PC-3 (cell line): ENCODE data around the gene CPSF4. TPM values are rescaled to one million over a fixed set of nuclear protein-coding genes. Genes with fewer than 3 reads are reported as not detected.

Source experiments
- ATAC-seq: fragments of 200-7000 bp; cut with Tn5 transposase; 2 replicates; pipeline ENCODE4 v1.9.1; 2020; ENCODE audit warnings: mild to moderate bottlenecking, moderate library complexity
- BruUV-seq: library from RNA; stranded (reverse); fragments of 400-500 nt; replicated peaks from 2 replicates; lab custom pipeline; 2021; lab: Mats Ljungman, UMichigan
- CTCF ChIA-PET: fragments of 300-600 bp; sonication (Branson Sonifier 250); formaldehyde crosslinking; loops from one replicate; lab custom pipeline; 2022; ENCODE audit warnings: antibody characterized with exemption; lab: Charles Lee
- POLR2A ChIA-PET: fragments of 300-600 bp; sonication (Branson Sonifier 250); formaldehyde crosslinking; loops from one replicate; lab custom pipeline; 2022; ENCODE audit warnings: antibody characterized with exemption; ENCODE audit not compliant: unreplicated experiment; lab: Charles Lee
- DNase-seq: peaks from one replicate; pipeline ENCODE4 v3.0.0-alpha.2; 2015
- H2AFZ ChIP-seq: fragments of 300-600 bp; sonication (generic); 2 replicates; pipeline ENCODE4 v1.6.0; 2016; ENCODE audit warnings: antibody characterized with exemption, low read length
- H3F3A ChIP-seq: fragments of 300-600 bp; sonication (generic); one replicate; pipeline ENCODE4 v1.6.0; 2017; ENCODE audit warnings: antibody characterized with exemption, low read length, control low read depth, mild to moderate bottlenecking; ENCODE audit not compliant: unreplicated experiment
- H3K27ac ChIP-seq: fragments of 300-600 bp; sonication (generic); 2 replicates; pipeline ENCODE4 v1.5.1; 2016; ENCODE audit warnings: mild to moderate bottlenecking, low read length
- H3K27me3 ChIP-seq: fragments of 300-600 bp; sonication (generic); 2 replicates; pipeline ENCODE4 v1.6.1; 2016; ENCODE audit warnings: low read length, mixed read lengths
- H3K36me3 ChIP-seq: fragments of 300-600 bp; sonication (generic); 2 replicates; pipeline ENCODE4 v1.6.1; 2016; ENCODE audit warnings: low read depth, mixed run types, low read length, mixed read lengths
- H3K4me1 ChIP-seq: fragments of 300-600 bp; sonication (generic); 2 replicates; pipeline ENCODE4 v1.5.1; 2016; ENCODE audit warnings: low read length; ENCODE audit not compliant: insufficient read depth
- H3K4me2 ChIP-seq: fragments of 300-600 bp; sonication (generic); 2 replicates; pipeline ENCODE4 v1.6.0; 2016; ENCODE audit warnings: low read length
- H3K4me3 ChIP-seq: fragments of 300-600 bp; sonication (generic); 2 replicates; pipeline ENCODE4 v1.5.1; 2016; ENCODE audit warnings: mild to moderate bottlenecking, low read length, mixed read lengths
- H3K79me2 ChIP-seq: fragments of 300-600 bp; sonication (generic); 2 replicates; pipeline ENCODE4 v1.6.1; 2017; ENCODE audit warnings: low read length, mixed read lengths
- H3K9ac ChIP-seq: fragments of 300-600 bp; sonication (generic); 2 replicates; pipeline ENCODE4 v1.6.0; 2016; ENCODE audit warnings: mild to moderate bottlenecking, low read length
- H3K9me2 ChIP-seq: fragments of 300-600 bp; sonication (generic); replicated peaks from 2 replicates; pipeline ENCODE4 v1.6.1; 2016; ENCODE audit warnings: mixed run types, low read length, mixed read lengths
- H3K9me3 ChIP-seq: fragments of 300-600 bp; sonication (generic); 2 replicates; pipeline ENCODE4 v1.6.1; 2016; ENCODE audit warnings: low read length, mixed read lengths
- H4K20me1 ChIP-seq: fragments of 300-600 bp; sonication (generic); 2 replicates; pipeline ENCODE4 v1.6.1; 2016; ENCODE audit warnings: low read length, mixed read lengths
- EZH2 ChIP-seq: fragments of 300-600 bp; sonication (generic); IDR thresholded peaks from one replicate; pipeline ENCODE4 v1.6.1; 2017; ENCODE audit warnings: antibody characterized with exemption, mild to moderate bottlenecking, low read length; ENCODE audit not compliant: unreplicated experiment
- EZH2phosphoT487 ChIP-seq: fragments of 300-600 bp; sonication (generic); IDR thresholded peaks from 2 replicates; pipeline ENCODE4 v1.6.1; 2018; ENCODE audit warnings: mild to moderate bottlenecking, antibody characterized with exemption, low read length, borderline replicate concordance
- intact Hi-C: fragments of 100-400 bp; cut with micrococcal nuclease; formaldehyde crosslinking; loops from 2 replicates; pipeline ENCODE4 v1.9.0; 2023
- total RNA-seq: library from RNA; depleted of rRNA; stranded (reverse); fragments of >200 nt; gene quantifications from 2 replicates; pipeline ENCODE4 v1.2.3, GENCODE V29; 2014
- TF ChIP-seq, protein P1 (sequence below): fragments of 300-600 bp; sonication (generic); conservative IDR thresholded peaks from 2 replicates; pipeline ENCODE4 v1.5.1; 2017; ENCODE audit warnings: antibody characterized with exemption, low read depth, mild to moderate bottlenecking, low read length

Gene CPSF4
- total RNA-seq, 1 experiment from 2014 or later: 65.3 TPM

DNA sequence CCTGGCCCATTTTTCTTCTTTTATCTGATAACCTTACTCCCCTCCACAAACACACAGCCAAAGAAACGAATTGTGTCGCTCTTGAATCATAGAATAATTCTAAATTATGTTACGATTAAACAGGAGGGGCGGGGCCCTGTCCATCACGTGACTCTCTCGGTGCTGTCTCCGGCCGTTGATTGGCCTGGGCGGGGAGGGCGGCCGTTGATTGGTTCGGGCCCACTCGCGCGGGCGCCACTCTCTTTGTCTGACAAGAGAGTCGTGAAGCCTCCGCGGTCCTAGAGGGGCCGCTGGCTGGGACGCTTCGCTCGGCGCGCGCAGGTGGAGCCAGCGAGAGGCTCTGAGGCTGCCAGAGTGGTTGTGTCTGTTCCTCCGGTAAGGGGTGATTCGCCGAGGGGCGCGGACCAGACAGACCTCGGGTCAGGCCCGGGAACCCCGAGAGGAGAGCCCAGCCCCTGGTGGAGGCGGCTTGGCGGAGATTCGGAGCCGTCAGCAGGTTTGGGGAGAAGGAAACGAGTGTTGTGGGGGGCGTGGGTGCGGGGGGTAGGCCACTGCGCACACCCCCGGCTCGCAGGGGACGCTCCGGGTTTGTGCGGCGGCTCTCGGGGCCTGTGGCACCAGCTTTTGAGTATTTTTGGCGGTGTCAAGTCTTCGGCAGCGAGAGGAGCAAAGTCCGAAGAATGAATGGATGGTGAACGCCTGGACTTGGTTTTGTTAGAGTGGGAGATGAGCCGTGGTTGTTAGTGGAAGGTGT lies 34.0 kb downstream of the CPSF4 start, which contains the start of gene ZNF789:
TSS of gene ZNF789 (plus strand) at position 330 of the 754 bp plus-strand sequence. CDS start 3,567 bp downstream, outside the sequence.
- TF ChIP-seq, protein P1, sequence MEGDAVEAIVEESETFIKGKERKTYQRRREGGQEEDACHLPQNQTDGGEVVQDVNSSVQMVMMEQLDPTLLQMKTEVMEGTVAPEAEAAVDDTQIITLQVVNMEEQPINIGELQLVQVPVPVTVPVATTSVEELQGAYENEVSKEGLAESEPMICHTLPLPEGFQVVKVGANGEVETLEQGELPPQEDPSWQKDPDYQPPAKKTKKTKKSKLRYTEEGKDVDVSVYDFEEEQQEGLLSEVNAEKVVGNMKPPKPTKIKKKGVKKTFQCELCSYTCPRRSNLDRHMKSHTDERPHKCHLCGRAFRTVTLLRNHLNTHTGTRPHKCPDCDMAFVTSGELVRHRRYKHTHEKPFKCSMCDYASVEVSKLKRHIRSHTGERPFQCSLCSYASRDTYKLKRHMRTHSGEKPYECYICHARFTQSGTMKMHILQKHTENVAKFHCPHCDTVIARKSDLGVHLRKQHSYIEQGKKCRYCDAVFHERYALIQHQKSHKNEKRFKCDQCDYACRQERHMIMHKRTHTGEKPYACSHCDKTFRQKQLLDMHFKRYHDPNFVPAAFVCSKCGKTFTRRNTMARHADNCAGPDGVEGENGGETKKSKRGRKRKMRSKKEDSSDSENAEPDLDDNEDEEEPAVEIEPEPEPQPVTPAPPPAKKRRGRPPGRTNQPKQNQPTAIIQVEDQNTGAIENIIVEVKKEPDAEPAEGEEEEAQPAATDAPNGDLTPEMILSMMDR: no peak
- TF ChIP-seq EZH2phosphoT487 (no peak), EZH2 (no peak)

DNA sequence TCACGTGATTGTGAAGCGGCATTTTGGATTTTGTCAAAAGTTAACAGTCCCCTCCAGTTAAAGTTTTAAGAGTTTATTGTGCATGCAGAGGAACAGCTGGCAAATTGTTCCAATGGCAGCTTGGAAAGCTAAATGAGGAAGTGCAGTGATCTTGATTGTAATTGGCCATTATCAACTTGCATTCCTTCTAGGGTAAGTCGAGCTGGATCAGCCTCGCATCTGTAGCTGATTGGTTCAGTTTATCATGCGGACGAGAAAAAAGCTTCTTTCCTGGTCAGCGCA lies 34.5 kb downstream of the CPSF4 start:
- Histone ChIP-seq H2AFZ (peak overlapping the region; percentile 83), H3K9me2 (no peaks in the 10 kb centered on the region), H3K4me1 (peaks cover 5% of the 10 kb centered on the region; the same call in 1 of the 2 replicates), H3K27ac (peak overlapping the region; percentile 39; the same call in 1 of the 2 replicates), H3K4me2 (peak overlapping the region; percentile 95), H3K27me3 (no peaks in the 10 kb centered on the region), H3K79me2 (peaks cover 53% of the 10 kb centered on the region), H3F3A (no peaks in the 10 kb centered on the region), H3K9me3 (no peaks in the 10 kb centered on the region), H3K36me3 (no peaks in the 10 kb centered on the region; the same call in 1 of the 2 replicates), H3K9ac (peak overlapping the region; percentile 93), H4K20me1 (no peaks in the 10 kb centered on the region), H3K4me3 (peak overlapping the region; percentile 83)
- no TSS peak for BruUV-seq
- POLR2A ChIA-PET: no interaction called here
- ATAC-seq: peak; percentile 43
- peak; percentile 68 for DNase-seq
- intact Hi-C loops: loop anchor here (2.0 kb wide), 1 partner anchor 34 kb away; no protein-coding TSS in a partner anchor
- CTCF ChIA-PET: interaction anchor here (0.6 kb wide), 1 partner anchor 521 kb away, joined by 3 read pairs; no protein-coding TSS in a partner anchor
- TF ChIP-seq EZH2 (no peak), EZH2phosphoT487 (no peak)
- TF ChIP-seq, protein P1: no peak

More for the DNA sequence above, 34.0 kb downstream of the CPSF4 start, which contains the start of gene ZNF789:
- intact Hi-C loops: loop anchor here (2.0 kb wide), 1 partner anchor 34 kb away; no protein-coding TSS in a partner anchor
- peak within 1 kb of the TSS; percentile 83 for H2AFZ ChIP-seq
- H3F3A ChIP-seq: no peaks in the 10 kb centered on the region
- H3K36me3 ChIP-seq: no peaks in the 10 kb centered on the region; the same call in 1 of the 2 replicates
- H3K9me3 ChIP-seq: no peaks in the 10 kb centered on the region
- H3K9me2 ChIP-seq: no peaks in the 10 kb centered on the region
- peaks cover 5% of the 10 kb centered on the region; the same call in 1 of the 2 replicates for H3K4me1 ChIP-seq
- peaks cover 48% of the 10 kb centered on the region for H3K79me2 ChIP-seq
- ATAC-seq (peak; percentile 97), DNase-seq (peak; percentile 95)
- ChIA-PET CTCF (interaction anchor here (0.6 kb wide), 1 partner anchor 521 kb away, joined by 3 read pairs; no protein-coding TSS in a partner anchor), POLR2A (no interaction called here)
- peak within 1 kb of the TSS; percentile 83 for H3K27ac ChIP-seq
- no peaks in the 10 kb centered on the region for H4K20me1 ChIP-seq
- H3K27me3 ChIP-seq: no peaks in the 10 kb centered on the region
- H3K4me3 ChIP-seq: peak within 1 kb of the TSS; percentile 83
- TSS peak; percentile 81 for BruUV-seq
- peak within 1 kb of the TSS; percentile 95 for H3K4me2 ChIP-seq
- H3K9ac ChIP-seq: peak within 1 kb of the TSS; percentile 93

DNA sequence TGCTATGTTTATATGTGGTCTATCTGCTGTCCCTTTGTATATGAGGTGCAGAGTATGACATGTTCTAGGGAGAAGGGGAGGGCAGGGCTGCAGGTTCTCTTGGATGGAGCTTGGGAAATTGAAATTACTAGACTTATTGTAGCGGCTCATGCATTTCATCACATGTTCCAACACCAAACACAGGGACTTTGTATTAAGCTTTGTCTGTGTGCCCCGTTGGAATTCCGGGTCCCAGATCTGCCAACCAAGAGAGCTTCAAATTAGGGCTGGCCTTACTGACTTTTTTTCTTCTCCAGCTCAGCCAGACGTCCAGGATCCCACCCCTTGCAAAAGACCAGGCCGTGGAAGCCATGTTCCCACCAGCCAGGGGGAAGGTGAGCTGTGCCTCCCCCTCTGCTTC lies 37.4 kb downstream of the CPSF4 start:
- intact Hi-C loops: no loop called here
- Histone ChIP-seq H3K4me3 (no peak overlapping the region), H3K9me2 (no peaks in the 10 kb centered on the region), H4K20me1 (no peaks in the 10 kb centered on the region), H3K4me1 (peaks cover 5% of the 10 kb centered on the region; the same call in 1 of the 2 replicates), H3K27ac (no peak overlapping the region), H3K9ac (no peak overlapping the region), H3K79me2 (peaks cover 60% of the 10 kb centered on the region), H2AFZ (no peak overlapping the region), H3K4me2 (no peak overlapping the region), H3F3A (no peaks in the 10 kb centered on the region), H3K36me3 (peaks cover 10% of the 10 kb centered on the region; the same call in 1 of the 2 replicates), H3K27me3 (no peaks in the 10 kb centered on the region), H3K9me3 (no peaks in the 10 kb centered on the region)
- ChIA-PET POLR2A (no interaction called here), CTCF (no interaction called here)
- ATAC-seq: no peak
- no peak for TF ChIP-seq EZH2phosphoT487
- TF ChIP-seq EZH2: no peak
- TF ChIP-seq, protein P1: no peak
- no peak for DNase-seq
- BruUV-seq: no TSS peak
